COR-L47 (cell line): ENCODE measurements around the gene FAM9B.
"Not testable (repeated sequence)": the region's sequence is repeated elsewhere in the genome, so short reads cannot be mapped to it uniquely, and the experiment has no call there.

Experiments
- DNase-seq: peaks from one replicate; lab custom pipeline; 2025; lab: John Stamatoyannopoulos, UW

Gene FAM9B

DNA sequence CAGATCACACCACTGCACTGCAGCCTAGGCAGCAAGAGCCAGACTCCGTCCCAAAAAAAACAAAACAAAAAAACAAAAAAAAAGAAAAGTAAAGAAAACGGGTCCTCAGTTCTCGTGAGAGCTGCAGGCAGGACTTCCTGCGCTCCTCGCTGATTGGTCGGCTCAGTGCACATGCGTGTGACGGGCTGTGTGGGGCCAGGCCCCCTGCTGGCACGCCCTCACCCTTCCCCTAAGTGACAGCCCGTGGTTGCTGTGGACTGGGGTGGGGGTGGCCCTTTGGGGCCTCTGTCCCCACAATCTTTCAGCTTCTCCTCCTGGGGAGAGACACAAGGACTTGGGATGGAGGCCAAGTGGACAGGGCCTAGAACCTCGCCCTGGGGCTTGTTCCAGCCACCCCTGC lies at the start of gene FAM9B:
Gene FAM9B (minus strand): TSS at position 139 of the 400 bp plus-strand sequence. CDS start 1,141 bp downstream, outside the sequence.
- DNase-seq = no peak

DNA sequence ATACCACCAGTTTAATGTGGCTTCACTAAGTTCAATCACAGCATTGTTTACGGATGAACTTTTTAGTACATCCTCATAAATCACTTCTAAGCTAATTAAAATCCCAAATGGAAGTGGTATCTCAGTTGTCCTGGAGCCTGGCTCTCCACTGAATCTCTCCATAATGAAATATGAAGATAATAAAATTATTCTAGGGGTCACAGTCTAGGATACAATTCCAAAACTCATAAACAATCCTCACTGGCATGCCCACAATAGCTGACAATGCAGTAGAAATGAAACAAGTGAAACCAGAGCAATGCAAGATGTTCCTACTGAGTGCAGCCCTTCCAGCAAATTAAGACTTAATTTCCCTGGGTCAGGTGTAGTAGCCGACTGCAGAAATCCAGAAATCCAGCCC lies 47.3 kb upstream of the FAM9B start:
- no peak for DNase-seq

DNA sequence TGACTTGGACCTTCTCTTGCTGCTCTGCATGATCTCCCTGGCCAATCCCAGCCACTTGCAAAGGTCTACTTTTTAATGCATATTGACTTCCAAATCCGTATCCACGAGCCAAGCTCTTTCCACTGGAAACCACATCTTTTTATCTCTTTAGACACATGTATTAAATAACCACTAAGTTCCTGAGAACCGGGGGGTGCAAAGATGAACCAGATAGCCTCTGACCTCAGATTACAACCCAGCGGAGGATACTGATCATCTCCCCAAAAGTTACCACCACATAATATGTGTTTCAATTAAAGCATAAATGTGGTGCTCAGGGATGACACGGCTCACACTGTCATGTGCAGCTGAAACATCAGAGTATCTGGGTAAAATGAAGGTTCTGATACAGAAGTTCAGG lies 40.4 kb upstream of the FAM9B start:
- DNase-seq = no peak

DNA sequence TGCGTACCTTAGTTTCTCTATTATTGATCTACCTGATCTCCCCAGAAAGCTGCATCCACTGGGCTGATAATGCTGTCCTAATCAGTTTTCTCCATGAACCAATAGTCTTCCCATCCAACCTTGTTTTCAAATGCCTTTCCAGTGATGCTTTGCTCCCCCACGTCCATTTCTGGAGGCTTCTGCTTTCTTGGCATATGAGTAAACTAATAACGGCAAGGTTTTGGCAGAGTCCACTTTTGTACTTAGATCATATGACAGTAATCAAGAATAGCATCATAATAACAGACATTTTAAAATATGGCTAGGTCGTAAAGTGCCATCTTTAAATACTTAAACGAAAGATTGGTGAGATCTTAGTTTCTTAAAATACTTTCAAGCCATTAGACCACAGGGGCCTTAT lies 38.4 kb upstream of the FAM9B start:
- DNase-seq = no peak

DNA sequence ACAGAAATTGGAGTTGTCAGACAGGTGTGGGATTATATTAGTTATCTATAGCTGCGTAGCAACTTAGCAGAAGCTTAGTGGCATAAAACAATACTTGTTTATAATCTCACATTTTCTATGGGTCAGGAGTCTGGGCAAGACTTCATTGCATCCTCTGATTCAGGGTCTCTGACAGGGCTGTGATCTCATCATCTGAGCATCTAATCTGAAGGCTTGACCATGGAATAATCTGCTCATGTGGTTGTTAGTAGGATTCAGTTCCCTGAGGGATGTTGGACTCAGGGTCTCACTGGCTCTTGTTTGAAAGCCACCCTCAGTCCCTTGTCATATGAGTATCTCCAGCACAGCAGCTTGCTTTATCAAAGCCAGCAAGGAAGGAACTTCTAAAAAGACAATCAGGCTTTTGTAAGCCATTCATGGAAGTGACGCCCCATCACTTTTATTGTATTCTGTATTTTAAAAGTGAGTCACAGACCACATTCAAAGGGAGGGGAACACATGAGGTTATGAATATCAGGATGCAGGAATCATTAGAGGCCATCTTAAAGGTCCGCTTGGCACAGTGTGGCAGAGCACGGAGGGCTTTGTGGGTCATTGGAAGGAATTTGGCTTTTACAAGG lies 37.2 kb upstream of the FAM9B start:
- no peak for DNase-seq

DNA sequence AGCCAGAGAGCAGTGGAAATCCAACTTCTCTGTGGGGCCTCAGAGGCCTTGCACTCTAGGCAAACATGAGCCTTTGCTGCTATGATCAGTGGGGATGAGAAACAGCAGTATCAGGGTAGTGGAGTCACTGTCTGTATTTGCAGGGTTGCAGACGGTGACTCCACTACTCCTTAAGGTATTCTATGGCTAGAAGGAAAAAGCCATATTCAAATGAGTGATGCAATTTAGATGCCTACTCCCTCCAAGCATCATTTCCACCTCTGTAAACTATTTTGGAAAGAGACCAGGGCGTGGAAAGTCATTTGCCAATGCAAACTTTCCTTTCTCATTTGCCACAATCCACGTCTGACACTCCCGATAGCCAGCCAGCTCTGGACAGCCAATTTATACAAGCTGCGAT lies 35.6 kb upstream of the FAM9B start:
- DNase-seq = no peak

DNA sequence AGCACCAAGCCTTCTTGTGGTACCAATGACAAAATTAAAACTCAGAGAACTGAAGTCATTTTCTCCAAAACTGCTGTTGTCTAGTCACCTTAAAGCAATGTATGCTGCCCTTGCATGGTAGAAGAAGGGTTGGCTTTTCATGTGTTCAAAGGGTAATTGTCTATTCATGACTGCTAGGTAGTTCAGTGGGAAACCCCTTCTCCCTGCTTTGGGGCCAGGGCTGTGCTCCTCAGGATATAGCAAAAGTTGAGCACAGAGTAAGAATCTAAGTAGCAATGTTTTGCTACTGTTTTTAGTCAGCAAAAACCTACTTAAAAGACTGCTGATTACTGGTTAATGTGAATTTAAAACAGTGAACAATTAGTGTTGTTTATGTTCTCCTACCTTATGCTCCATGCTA lies 30.8 kb upstream of the FAM9B start:
- DNase-seq = no peak

DNA sequence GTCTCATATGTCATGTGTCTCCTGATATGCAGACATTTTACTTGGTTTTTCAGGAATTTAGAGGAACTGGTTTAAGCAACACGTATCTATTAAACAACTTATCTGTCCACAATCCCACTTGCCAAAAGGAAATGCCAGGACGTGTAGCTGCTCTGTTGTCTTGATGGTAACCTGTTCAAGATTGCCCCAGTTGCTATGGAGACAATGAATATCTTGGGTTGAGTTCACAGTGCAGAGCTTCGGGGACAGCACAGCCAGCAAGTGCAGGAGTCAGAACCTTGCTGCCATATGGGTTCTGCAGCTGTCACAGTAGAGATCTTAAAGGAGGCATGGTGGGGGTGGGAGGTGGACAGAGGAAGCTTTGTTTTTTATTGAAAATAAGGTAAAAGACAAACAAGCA lies 28.7 kb upstream of the FAM9B start:
- no peak for DNase-seq

DNA sequence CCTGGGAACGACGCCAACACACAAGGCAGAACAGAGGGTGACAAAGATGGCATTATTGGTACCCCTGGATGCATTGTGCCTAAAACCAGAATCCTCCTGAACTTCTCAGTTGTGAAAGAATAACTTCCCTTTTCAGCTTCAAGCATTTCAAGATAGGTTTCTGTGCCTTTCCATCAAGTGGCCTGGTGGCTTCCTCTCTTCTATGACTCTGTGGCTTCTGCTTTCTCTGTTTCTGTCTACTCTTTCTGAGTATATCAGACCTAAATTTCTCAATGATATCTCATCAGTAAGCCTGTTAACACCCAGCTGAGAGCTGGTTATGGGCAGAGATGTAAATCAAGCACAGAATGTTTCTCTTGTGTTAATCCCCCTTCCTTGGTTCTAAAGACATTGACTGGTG lies 21.4 kb upstream of the FAM9B start:
- no peak for DNase-seq

DNA sequence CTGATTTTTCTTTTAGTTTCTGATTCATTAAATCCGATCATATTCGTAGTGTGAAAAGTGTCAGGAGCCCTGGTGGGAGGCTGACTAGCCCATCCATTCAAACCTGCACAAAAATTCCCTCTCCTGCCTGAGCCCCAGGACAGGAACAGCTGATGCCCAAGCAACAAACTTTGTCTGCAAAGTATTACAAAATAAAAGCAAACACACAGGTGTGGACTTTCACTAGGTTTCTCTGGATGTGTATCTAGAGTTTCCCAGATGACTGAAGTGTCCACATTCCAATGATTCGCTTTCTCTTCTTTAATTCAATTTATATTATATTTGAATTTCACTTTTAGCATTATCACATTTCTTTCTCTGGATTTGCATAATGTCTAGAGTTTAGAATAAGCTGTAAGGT lies 18.2 kb upstream of the FAM9B start:
- DNase-seq = no peak

DNA sequence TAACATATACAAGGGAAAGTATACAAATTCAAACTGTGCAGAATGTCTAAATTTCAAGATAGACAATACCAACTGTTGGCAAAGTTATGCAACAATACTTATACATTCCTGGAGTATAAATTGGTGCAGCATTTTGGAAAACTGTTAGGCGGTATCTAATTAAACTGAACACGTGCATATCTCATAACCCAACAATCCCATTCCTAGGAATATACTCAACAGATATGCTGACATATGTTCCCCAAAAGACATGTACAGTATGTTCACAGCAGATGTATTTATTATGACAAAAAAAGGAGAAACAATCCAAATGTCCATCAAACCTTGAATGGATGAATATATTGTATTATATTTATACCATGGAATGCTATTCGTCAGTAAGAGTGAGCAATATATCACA lies 16.4 kb upstream of the FAM9B start:
- DNase-seq = no peak

DNA sequence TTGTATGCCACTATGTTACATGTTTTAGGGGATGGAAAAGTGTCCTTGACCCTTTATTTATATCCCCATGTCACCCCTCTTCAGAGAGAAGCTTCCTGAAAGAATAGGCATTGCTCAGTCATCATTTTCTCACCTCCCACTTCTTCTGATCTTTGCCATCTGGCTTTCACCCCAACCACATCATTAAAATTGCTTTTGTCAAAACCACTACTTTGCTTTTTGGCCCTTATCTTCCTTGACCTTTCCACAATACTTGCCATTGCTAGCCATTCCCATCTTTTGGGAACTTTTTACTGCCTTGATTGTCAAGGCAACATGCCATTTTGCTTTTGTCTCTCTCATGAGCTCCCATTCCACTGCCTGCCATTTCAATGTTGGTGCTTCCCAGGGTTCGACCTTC lies 14.9 kb upstream of the FAM9B start:
- no peak for DNase-seq

DNA sequence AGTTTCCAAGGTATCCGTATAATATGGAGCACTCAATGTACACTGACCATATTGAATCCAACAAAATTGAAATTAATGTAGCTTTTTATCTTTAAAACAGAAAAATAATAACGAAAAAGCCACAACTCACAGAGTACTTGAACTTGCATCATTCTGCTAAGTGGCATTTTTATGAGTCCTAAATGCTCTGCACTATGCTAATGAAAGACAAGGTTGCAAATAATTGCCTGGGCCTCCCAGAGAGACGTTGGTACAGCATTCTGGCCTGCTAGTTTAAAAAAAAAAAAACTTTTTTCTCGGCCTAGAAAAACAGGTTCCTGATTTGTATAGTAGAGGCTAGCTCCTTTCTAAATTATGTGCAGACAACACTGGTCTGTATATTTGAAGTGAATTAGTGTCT lies 4.3 kb upstream of the FAM9B start:
- no peak for DNase-seq

DNA sequence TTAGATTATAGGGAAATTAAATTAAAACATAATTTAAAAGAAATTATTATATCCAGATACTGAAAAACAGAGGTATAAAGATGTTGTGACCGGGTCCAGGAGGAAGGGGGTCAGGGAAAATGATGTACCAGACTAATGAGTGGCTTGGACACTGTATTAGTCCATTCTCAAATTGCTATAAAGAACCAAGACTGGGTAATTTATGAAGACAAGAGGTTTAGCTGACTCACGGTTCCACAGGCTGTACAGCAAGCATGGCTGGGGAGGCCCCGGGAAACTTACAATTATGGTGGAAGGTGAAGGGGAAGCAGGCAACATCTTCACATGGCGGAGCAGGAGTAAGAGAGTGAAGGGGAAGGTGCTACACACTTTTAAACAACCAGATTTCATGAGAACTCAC lies 3.4 kb upstream of the FAM9B start:
- no peak for DNase-seq

DNA sequence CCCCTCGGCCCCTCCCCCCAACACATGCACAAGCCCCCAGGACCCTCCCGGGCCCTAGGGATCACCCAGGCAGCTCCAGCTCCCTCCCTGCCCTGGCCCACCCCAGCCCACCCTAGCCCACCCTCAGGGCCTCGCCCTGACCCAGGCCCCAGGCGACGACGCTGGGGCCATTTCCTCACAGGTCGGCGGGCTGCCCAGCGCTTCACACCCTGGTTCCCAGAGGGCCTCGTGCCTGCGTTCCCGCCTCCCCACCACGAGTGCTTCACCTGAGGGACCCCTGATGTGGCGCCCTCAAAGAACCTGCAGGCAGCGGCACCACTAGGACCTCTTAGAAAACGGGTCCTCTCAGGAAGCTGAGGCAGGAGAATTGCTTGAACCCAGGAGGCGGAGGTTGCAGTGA lies 341 bp downstream of the FAM9B start:
- no peak for DNase-seq

DNA sequence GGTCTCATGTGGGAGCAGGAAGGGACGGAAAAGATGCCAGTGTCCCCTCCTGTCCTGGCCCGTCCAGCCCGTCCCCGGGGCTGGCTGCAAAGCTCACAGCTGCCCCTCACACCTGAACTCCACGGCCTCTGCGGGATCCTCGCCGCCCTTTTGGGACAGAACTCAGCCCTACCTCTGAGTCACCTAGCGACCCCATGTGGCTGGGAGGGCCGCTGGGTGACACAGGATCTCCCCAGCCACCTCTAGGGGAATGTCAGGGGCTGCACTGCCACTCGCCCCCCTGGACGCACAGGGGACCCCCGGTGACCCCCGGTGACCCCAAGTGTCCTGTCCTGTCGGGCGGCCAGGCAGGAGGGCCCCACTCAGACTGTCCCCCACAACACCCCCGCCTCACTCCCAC lies 748 bp downstream of the FAM9B start:
- no peak for DNase-seq

DNA sequence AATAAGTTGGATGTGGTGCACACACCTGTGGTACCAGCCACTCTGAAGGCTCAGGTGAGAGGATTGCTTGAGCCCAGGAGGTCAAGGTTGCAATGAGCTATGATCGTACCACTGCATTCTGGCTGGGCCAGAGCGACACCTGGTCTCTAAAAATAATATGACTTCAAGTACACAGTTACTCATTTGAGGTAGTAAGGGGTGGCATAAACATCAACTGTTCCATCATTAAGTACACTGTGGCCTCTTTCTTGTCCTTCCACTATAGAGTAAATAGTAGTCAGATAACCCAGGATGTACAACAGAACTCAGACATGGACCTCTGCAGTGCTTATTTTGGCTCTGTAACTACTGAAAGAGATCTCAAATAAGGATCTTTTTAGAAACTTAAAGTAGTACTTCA lies 10.6 kb downstream of the FAM9B start:
- no peak for DNase-seq

DNA sequence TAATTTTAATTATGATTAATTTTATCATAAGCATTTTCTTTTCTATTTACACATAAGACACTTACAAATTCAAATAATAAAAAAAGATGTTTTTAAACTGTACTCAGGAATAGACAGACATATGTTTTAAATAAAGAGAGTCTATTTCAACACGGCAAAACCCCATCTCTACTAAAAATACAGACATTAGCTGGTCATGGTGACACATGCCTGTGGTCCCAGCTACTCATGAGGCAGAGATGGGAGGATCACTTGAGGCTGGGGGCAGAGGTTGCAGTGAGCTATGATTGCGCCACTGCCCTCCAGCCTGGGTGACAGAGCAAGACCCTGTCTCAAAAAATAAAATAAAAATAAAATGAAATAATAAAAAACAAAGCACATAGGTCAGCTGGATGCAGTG lies 14.8 kb downstream of the FAM9B start:
- DNase-seq = no peak

DNA sequence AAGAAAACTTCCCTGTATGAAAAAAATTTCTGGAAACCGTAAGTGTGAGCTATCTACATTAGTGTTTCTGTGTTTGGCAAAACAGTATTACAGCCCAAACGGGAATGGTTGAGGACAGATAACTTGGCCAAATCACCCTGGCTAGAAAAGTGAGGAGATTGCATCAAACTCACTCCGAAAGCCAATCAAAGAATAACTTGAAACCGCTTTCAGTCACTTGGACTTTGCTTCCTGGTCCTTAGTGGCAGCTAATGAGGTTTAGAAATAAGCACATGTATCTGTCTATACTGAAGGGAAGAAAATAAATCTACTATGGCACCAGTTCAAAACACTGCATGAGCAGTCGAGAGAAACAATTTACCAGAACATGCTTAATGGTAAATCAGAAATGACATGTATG lies 15.6 kb downstream of the FAM9B start:
- not testable (repeated sequence) for DNase-seq

DNA sequence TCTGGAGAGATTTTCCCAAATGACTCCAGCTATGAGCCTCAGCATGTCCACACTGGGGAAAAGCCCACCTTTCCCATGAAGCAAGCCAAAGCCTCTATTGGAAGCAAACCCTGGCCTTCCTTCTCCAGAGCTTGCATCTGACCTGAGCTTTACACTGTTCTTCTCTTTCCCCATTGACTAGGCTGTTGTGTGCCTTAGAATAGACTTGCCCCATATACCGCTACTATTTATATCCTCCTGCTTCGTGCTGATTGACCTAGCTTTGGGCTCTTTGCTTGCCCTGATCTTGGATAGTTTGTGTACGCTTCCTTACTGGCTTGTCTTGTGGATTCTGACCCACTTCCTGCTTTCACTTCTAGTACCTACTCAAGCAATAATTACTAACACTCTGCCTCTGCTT lies 30.9 kb downstream of the FAM9B start:
- no peak for DNase-seq

DNA sequence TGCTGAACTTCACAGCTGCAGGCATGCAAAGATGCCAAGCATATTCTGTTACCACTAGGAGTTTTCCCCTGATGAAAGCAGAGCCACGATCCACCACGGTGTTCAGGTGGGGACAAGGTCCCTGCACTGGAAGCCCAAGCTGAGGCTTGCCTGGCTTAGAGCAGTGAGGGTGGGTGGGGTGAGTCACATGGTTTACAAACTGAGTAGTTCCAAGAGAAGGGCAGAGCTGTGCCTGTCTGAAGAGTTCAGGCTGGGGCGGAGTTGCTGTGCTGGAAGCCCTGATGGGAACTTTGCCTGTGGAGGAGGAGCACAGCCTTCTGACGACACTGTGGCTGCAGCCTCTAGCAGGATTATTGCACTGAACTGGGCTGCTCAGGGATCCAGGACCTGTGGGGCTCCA lies 45.5 kb downstream of the FAM9B start:
- no peak for DNase-seq

DNA sequence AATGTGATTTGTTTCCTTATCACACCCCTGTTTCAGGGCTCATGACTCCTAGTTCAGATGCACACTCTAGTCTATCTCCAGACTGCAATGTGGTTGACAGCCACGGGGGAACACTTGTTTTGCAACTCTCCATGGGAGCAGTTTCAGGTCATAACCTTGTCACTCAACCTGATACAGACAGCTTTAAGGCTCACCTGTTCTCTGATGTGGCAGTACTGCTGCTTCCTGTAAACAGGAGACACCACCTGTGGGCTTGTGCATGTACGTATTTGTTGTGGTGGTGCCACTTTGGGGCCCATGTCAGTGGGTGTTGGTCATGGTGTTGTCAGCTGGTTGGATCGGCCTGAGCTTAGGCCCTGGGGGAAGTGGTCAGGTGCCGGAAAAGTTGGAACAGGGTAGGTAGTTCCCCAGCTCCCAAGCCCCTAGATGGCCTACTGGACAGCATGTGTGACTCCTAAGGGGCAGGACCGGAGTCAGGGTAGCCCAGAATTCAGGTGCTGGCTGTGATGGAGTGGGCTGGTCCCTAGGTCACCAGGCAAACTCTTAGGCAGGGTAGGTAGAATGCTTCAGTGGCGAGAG lies 46.2 kb downstream of the FAM9B start:
- DNase-seq = no peak

DNA sequence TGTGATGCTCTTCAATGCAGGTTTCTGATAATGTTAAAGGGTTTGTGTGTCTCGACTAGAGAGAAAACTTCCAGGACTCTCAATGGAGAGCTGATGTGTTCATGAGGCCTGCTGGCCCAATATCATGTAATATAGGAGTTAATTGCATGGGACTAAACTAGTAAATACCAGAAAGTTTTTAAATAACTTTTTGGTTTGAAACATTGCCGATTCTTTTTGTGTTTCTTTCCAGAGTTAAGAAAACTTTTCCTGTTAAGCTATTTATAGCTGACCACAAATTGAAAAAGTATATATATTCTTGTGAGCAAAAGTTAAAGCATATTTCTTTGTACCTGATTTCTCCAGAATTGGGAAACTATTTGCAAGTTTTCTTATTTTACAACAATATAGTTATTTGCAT lies 49.7 kb downstream of the FAM9B start:
- DNase-seq = no peak

DNA sequence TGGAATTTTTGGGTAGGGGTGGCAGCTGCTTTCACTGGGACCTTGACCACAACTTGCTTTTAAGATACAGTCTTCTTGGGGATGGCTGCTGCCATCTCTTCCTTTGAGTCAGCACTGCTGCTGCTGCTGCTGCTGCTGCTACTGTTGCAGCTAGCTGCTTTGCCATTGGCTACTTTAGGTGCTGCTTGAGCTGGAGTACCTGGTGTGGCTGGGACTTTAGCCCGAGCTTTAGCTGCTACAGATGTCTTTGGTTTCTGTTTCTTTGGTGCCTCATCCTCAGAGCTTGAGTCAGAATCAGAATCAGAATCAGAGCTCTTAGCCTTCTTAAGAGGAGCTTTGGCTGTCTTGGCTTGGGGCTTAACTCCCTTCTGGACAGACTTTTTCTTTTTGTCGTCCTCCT lies 52.2 kb downstream of the FAM9B start:
- DNase-seq = no peak

DNA sequence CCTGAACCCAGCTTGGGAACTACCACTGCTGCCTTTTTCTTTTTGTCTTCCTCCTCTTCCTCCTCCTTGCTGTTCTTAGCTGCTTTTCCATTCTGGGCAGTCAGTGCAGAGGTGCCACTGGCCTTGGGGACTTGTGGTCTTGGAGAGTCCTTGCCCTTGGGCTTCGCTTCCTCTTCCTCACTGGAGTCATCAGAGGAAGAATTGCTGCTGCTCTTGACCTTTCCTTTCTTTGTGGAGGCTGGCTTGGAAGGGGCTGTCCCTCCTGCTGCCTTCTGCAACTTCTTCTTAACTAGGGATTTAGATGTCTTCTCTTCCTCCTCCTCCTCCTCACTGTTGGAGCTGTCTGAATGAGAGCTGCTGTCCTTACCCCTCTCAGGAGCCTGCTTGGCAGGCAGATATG lies 53.2 kb downstream of the FAM9B start:
- no peak for DNase-seq
